Tracheal epithelial cell (primary cell): Measurements from ENCODE around the gene P4HTM. TPM values are rescaled to one million over a fixed set of nuclear protein-coding genes. Genes with fewer than 3 reads are reported as not detected.

Experiments used
- total RNA-seq: library from RNA; depleted of rRNA; stranded (reverse); fragments of >200 nt; gene quantifications from 2 replicates; pipeline ENCODE4 v1.2.1, GENCODE V29; 2014

P4HTM gene, protein sequence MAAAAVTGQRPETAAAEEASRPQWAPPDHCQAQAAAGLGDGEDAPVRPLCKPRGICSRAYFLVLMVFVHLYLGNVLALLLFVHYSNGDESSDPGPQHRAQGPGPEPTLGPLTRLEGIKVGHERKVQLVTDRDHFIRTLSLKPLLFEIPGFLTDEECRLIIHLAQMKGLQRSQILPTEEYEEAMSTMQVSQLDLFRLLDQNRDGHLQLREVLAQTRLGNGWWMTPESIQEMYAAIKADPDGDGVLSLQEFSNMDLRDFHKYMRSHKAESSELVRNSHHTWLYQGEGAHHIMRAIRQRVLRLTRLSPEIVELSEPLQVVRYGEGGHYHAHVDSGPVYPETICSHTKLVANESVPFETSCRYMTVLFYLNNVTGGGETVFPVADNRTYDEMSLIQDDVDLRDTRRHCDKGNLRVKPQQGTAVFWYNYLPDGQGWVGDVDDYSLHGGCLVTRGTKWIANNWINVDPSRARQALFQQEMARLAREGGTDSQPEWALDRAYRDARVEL
- total RNA-seq, result 15.4 and 20.7 TPM in 2 replicates

DNA sequence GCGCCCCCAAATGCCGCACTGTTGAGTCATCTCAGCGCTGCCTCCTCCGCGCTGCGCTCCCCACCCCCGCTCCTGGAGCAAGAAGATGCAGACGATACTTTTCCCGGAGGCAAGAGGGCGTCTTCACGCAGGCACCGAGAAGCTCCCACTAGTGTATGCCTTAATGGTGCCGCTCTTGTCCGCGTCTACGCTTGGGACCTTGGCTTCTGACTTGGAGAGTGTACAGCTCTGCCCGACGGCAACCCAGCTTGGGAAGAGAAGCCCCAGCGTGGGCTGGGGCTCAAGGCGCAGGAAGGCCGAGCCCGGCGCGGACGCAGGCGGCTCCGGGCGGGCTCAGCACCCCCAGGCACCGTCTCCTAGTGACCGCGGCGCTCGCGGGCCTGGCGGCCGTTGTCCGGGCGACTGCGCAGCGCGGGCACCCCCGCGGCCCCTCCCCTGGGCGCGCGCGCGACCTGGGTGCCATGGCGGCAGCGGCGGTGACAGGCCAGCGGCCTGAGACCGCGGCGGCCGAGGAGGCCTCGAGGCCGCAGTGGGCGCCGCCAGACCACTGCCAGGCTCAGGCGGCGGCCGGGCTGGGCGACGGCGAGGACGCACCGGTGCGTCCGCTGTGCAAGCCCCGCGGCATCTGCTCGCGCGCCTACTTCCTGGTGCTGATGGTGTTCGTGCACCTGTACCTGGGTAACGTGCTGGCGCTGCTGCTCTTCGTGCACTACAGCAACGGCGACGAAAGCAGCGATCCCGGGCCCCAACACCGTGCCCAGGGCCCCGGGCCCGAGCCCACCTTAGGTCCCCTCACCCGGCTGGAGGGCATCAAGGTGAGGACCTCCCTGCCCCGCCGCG lies at the start of gene P4HTM:
P4HTM (plus strand) TSS at position 446 of the 840 bp plus-strand sequence; CDS start at position 462, 16 bp downstream.

DNA sequence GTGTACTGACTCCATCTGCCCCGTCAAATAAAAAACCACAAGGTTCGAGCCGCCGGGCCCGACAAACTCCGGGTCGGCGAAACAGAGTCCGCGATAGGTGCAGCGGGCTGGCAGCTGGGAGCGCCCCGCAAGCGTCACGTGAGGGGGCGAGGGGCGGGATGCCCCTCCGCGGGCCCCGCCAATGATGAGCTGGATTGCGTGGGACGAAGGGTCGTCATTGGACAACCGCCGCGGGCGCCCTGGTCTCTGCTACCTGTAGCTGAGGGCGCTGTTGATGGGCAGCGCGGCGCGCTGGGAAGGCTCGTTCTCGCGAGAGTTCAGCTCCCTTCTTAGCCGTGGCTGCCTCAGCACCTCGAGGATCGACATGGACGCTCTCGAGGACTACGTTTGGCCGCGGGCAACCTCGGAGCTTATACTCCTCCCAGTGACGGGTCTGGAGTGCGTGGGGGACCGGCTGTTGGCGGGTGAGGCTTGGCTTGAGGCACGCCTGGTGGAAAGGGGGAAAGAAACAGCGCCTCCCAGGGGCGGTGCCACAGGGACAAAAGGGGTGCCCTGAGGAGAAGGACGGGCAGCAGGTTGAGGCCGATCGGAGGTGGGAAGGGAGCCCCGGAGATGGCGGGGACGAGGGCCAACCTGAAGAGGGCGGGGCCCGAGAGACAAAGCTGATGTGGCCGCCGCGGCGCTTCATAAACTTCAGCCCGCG lies 17.2 kb downstream of the P4HTM start, which contains the start of gene WDR6:
WDR6 (plus strand) TSS at position 324 of the 703 bp plus-strand sequence; CDS start at position 365, 41 bp downstream.

DNA sequence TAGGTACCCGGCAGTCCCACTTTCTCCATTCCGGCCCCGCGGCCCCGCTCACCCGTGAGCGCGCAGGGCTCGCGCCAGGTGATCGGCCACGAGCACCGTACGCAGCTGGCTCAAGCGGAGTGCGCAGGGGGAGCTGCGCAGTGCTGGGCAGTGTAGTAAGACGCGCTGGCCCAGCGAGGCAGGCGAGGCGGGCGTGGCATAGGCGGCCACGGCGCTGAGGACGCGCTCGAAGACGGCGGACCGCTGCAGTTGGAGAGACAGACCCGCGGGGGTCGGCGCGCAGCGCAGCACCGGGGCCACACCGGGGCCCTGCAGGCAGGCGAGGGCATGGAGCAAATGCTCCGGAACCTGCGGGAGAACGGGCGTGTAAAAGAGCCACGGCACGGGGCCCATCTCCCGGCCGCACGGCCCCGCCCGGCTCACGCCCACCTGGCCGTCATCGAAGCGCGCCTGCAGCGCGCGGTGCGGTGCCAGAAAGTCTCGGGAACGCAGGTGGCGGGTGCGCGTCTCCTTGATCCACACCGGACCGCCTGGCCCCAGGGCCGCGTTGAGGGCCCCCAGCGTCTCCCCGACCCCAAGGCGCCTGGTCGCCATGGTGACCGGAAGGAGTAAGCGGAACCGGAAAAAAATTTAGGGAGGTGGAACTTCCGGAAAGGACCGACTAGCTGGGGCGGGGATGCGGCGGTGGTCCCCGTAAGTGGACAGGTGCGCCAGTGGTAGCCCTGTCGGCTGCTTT lies 28.1 kb downstream of the P4HTM start, which contains the start of gene DALRD3:
DALRD3 (minus strand) TSS at position 610 of the 736 bp plus-strand sequence; CDS start at position 594, 16 bp downstream.

DNA sequence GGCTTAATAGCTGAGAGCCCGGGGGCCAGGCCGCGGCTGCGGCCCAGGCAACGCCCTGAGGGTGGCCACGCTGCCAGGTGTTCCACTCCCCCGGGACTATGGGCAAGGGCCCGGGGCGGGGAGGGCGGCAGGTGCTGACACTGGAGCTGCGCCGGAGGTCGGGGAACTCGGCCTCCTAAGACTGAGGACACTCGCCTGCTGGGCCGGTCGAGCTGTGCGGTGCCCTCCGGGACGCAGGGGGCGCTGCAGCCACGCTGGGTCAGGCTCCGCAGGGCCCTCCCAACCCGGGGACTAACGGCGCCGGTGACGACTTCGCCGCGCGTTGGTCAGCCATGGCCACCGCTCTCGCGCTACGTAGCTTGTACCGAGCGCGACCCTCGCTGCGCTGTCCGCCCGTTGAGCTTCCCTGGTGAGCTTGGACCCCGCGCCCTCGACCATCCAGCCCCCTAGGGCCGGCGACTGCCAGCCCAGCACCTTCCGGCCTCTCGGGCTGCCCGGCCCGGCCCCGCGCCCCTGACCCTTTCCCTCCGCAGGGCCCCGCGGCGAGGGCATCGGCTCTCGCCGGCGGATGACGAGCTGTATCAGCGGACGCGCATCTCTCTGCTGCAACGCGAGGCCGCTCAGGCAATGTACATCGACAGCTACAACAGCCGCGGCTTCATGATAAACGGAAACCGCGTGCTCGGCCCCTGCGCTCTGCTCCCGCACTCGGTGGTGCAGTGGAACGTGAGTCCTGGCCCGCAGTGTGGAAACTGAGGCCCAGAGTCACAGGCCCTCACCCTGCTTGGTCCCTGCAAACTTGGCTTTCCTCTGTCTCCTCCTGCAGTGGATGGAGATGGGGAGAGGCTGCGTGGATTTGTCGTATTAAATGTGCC lies 32.0 kb downstream of the P4HTM start, which contains the start of gene NDUFAF3:
NDUFAF3 (plus strand) TSS at position 309 of the 875 bp plus-strand sequence; CDS start at position 333, 24 bp downstream.

DNA sequence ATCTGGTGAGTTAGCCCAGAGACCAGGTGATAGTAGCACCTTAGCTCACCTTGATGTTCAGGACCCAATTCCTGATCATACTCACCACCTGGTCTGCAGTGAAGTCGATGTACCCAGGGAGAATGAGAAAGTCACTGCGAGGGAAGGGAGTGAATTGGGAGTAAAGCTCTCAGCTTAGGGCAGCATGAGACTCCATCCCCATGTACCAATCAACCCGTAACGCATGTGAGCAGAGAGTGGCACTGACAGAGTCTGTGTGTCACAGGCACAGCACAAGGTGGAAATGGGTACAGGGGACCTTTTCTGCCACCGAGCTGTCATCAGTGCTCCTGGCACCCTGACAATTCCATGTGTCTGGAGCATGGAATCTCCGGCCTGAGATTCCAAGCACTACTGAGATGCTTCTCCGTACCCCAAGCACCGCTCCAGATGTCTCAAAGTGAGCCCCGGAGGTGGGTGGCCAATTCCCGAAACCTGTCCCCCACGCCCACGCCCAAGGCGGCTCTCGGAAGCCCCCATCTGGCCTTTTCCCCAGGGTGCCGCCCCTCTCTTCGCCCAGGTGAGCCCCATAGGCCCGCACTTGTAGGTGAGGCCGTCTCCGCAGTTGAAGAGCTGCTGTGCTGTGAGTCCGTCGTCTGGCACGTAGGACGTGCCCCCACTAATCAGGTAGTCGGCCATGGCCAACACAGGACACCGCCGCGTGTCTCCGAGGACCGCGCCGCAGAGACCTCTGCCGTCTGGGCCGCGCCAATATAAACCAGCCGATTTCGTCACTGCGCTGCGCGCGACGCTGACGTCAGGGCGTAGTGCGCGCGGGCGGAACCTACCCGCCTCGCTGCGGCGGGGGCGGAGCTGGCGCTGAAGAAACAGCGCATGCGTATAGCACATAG lies 38.9 kb downstream of the P4HTM start, which contains the start of gene IMPDH2:
IMPDH2 (minus strand) TSS at position 726 of the 890 bp plus-strand sequence; CDS start at position 678, 48 bp downstream.

Other genes starting within 250 kb of the P4HTM start
- gene PRKAR2A, start 142.4 kb upstream of the P4HTM start, total RNA-seq, result 24.6 and 35.8 TPM in 2 replicates
- gene SLC25A20, start 91.4 kb upstream of the P4HTM start, total RNA-seq, result 5.5 and 8.9 TPM in 2 replicates
- gene ARIH2, start 71.4 kb upstream of the P4HTM start, total RNA-seq, result 85.5 and 87.5 TPM in 2 replicates
- gene WDR6, start 17.1 kb downstream of the P4HTM start, total RNA-seq, result 46.3 and 54.7 TPM in 2 replicates
- gene DALRD3, start 28.3 kb downstream of the P4HTM start, total RNA-seq, result 52.9 and 62.2 TPM in 2 replicates
- 49.4 and 59.8 TPM in 2 replicates for gene NDUFAF3, start 31.9 kb downstream of the P4HTM start, total RNA-seq
- gene IMPDH2, start 39.2 kb downstream of the P4HTM start, total RNA-seq, result 361 and 466 TPM in 2 replicates
- gene QRICH1, start 103.8 kb downstream of the P4HTM start, total RNA-seq, result 55.6 and 88.7 TPM in 2 replicates
- gene QARS1, start 114.5 kb downstream of the P4HTM start, total RNA-seq, result 304 and 395 TPM in 2 replicates
- gene USP19, start 130.6 kb downstream of the P4HTM start, total RNA-seq, result 39.5 and 48.4 TPM in 2 replicates
- gene LAMB2, start 142.8 kb downstream of the P4HTM start, total RNA-seq, result 288 and 328 TPM in 2 replicates
- gene CCDC71, start 176.1 kb downstream of the P4HTM start, total RNA-seq, result 15.1 and 20.2 TPM in 2 replicates
- gene KLHDC8B, start 181.4 kb downstream of the P4HTM start, total RNA-seq, result 53.7 and 55.9 TPM in 2 replicates